OCI-LY1 (cell line): ENCODE measurements around the gene CFAP61.

ENCODE experiments used
- H2AFZ ChIP-seq: fragments of 200-600 bp; sonication (generic), shearing (Covaris generic); 2 replicates; pipeline ENCODE4 v1.6.0; 2014; ENCODE audit warnings: antibody characterized with exemption, mild to moderate bottlenecking, low read length
- H3F3A ChIP-seq: fragments of 200-600 bp; sonication (generic), shearing (Covaris generic); 2 replicates; pipeline ENCODE4 v1.6.0; 2014; ENCODE audit warnings: mild to moderate bottlenecking, antibody characterized with exemption, low read length, moderate library complexity; ENCODE audit not compliant: insufficient read depth
- H3K27ac ChIP-seq: fragments of 200-600 bp; sonication (generic); 2 replicates; pipeline ENCODE4 v1.5.1; 2014; ENCODE audit warnings: low read length, mixed run types, mild to moderate bottlenecking, low read depth; ENCODE audit not compliant: poor library complexity, severe bottlenecking
- H3K27me3 ChIP-seq: fragments of 200-600 bp; sonication (generic); 2 replicates; pipeline ENCODE4 v1.6.0; 2014; ENCODE audit warnings: antibody characterized with exemption, mild to moderate bottlenecking, low read length, moderate library complexity; ENCODE audit not compliant: insufficient read depth
- H3K36me3 ChIP-seq: fragments of 200-600 bp; sonication (generic); 2 replicates; pipeline ENCODE4 v1.6.1; 2014; ENCODE audit warnings: mild to moderate bottlenecking, antibody characterized with exemption, low read length, moderate library complexity, mixed read lengths; ENCODE audit not compliant: insufficient read depth
- H3K4me1 ChIP-seq: fragments of 200-600 bp; sonication (generic); 2 replicates; pipeline ENCODE4 v1.5.1; 2014; ENCODE audit warnings: mild to moderate bottlenecking, low read length, moderate library complexity; ENCODE audit not compliant: insufficient read depth, severe bottlenecking
- H3K4me2 ChIP-seq: fragments of 200-600 bp; sonication (generic), shearing (Covaris generic); 2 replicates; pipeline ENCODE4 v1.6.1; 2014; ENCODE audit warnings: low read length
- H3K4me3 ChIP-seq: fragments of 200-600 bp; sonication (generic); 2 replicates; pipeline ENCODE4 v1.5.1; 2014; ENCODE audit warnings: low read length, low read depth, mild to moderate bottlenecking, mixed read lengths; ENCODE audit not compliant: poor library complexity, severe bottlenecking
- H3K79me2 ChIP-seq: fragments of 200-600 bp; shearing (Covaris generic); 2 replicates; pipeline ENCODE4 v1.6.1; 2016; ENCODE audit warnings: mixed run types, low read length, mixed read lengths; ENCODE audit not compliant: insufficient read depth
- H3K9ac ChIP-seq: fragments of 200-600 bp; sonication (generic), shearing (Covaris generic); 2 replicates; pipeline ENCODE4 v1.6.1; 2014; ENCODE audit warnings: mild to moderate bottlenecking, low read length, mixed read lengths
- H3K9me2 ChIP-seq: fragments of 200-600 bp; sonication (generic), shearing (Covaris generic); 2 replicates; pipeline ENCODE4 v1.6.1; 2014; ENCODE audit warnings: low read depth, mild to moderate bottlenecking, low read length, mixed read lengths
- H3K9me3 ChIP-seq: fragments of 200-600 bp; shearing (Covaris generic); 2 replicates; pipeline ENCODE4 v1.6.1; 2014; ENCODE audit warnings: low read length, mixed read lengths
- H4K20me1 ChIP-seq: fragments of 200-600 bp; sonication (generic), shearing (Covaris generic); 2 replicates; pipeline ENCODE4 v1.6.0; 2016; ENCODE audit warnings: mild to moderate bottlenecking, low read length; ENCODE audit not compliant: insufficient read depth
- CTCF ChIP-seq: fragments of 200-600 bp; sonication (generic), shearing (Covaris generic); IDR thresholded peaks from 2 replicates; pipeline ENCODE4 v1.5.1; 2017; ENCODE audit warnings: mild to moderate bottlenecking, antibody characterized with exemption, low read length, moderate library complexity, mixed read lengths
- EZH2 ChIP-seq: fragments of 200-600 bp; sonication (generic), shearing (Covaris generic); IDR thresholded peaks from 2 replicates; pipeline ENCODE4 v1.8.0; 2017; ENCODE audit warnings: borderline replicate concordance, mixed run types, mild to moderate bottlenecking, antibody characterized with exemption, low read length, moderate library complexity, mixed read lengths

The CFAP61 gene

DNA sequence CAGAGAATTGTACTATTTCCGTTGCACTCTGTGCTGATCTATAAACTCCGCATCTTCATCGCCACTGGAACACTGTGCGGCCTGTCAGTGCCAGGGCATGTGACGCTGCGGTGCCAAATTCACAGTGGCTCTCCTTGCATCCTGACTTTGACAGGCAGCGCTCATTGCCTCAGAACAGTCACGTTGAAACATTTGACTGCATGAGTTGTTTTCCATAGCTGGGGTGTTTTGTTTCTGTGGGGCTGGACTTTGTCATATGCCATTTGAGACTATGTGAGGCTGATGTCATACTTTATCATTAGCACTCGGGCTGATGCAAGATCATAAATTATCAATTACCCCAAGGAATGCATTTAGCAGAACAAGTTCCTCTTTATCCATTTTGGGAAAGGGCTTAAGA lies 32.7 kb downstream of the CFAP61 start:
- Histone ChIP-seq H3K9me3 (no peaks in the 10 kb centered on the region), H2AFZ (no peak overlapping the region), H3K36me3 (no peaks in the 10 kb centered on the region), H3K4me2 (no peak overlapping the region), H3K27ac (no peak overlapping the region), H3K79me2 (no peaks in the 10 kb centered on the region), H3F3A (no peaks in the 10 kb centered on the region), H4K20me1 (no peaks in the 10 kb centered on the region), H3K4me1 (no peaks in the 10 kb centered on the region), H3K9me2 (no peaks in the 10 kb centered on the region), H3K4me3 (no peak overlapping the region), H3K27me3 (no peaks in the 10 kb centered on the region; the same call in 1 of the 2 replicates), H3K9ac (no peak overlapping the region)
- TF ChIP-seq EZH2 (no peak), CTCF (no peak)

DNA sequence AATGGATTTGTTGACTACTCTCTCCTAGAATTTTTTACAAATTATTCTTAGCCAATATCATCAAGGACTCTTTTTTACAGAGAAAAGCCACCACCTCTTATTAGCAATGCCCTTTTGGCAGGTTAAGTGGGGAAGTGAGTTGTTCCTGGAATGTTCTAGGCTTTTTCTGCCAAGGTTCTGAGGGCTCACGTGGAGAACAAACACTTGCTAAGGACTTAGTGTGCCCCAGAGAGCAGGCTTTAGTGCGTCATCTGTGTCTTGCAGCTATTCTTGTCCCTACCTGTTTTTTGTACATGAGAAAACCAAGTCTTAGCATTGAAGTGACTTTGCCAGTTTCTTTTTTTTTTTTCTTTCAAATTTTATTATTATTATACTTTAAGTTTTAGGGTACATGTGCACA lies 33.5 kb downstream of the CFAP61 start:
- Histone ChIP-seq H3K4me2 (no peak overlapping the region), H4K20me1 (no peaks in the 10 kb centered on the region), H3K79me2 (no peaks in the 10 kb centered on the region), H3K27ac (no peak overlapping the region), H3K9ac (no peak overlapping the region), H3K27me3 (no peaks in the 10 kb centered on the region; the same call in 1 of the 2 replicates), H3K4me3 (no peak overlapping the region), H2AFZ (no peak overlapping the region), H3K9me3 (no peaks in the 10 kb centered on the region), H3K36me3 (no peaks in the 10 kb centered on the region), H3K9me2 (no peaks in the 10 kb centered on the region), H3K4me1 (no peaks in the 10 kb centered on the region), H3F3A (no peaks in the 10 kb centered on the region)
- no peak for TF ChIP-seq EZH2
- TF ChIP-seq CTCF = no peak

DNA sequence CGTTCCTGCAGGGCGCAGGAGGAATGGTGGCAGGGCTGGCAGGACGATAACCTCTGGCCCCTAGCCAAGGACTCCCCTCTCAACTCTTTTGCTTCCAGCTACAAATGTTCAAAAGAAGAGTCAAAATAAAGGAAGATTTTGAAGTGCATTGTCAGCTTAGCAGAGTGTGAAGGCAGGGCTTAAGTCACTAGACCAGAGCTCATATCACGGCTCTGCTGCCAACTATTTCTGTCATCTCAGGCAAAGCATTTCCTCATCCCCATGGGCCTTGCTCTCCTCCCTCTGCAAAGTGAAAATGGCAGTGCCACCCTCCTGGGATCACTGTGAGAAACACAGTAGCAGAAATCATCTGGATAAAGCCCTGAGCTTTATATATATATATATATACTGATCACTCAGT lies 36.7 kb downstream of the CFAP61 start:
- H3K4me2 ChIP-seq = no peak overlapping the region
- TF ChIP-seq CTCF = no peak
- no peak for TF ChIP-seq EZH2
- no peaks in the 10 kb centered on the region; the same call in 1 of the 2 replicates for H3K27me3 ChIP-seq

More for the DNA sequence above, 36.7 kb downstream of the CFAP61 start:
- H3K4me3 ChIP-seq = no peak overlapping the region
- H3K79me2 ChIP-seq = no peaks in the 10 kb centered on the region
- H3K9ac ChIP-seq = no peak overlapping the region
- H3K4me1 ChIP-seq = no peaks in the 10 kb centered on the region
- H2AFZ ChIP-seq = no peak overlapping the region
- H3F3A ChIP-seq = no peaks in the 10 kb centered on the region
- H3K27ac ChIP-seq = no peak overlapping the region
- no peaks in the 10 kb centered on the region for H4K20me1 ChIP-seq
- H3K36me3 ChIP-seq = no peaks in the 10 kb centered on the region
- no peaks in the 10 kb centered on the region for H3K9me3 ChIP-seq
- no peaks in the 10 kb centered on the region for H3K9me2 ChIP-seq
